Measurements from ENCODE around the gene SYTL3. TPM values are rescaled to one million over a fixed set of nuclear protein-coding genes. Genes with fewer than 3 reads are reported as not detected.

The SYTL3 gene
- total and polyA plus RNA-seq, 9 of the 15 experiments (the other 6 are each of a cell fraction or from before 2014, with no cell fraction given), result 0.04 to 0.46 (median 0.17) TPM; not detected in 1

- DNase-seq (ENCODE audit: extremely low read depth in 1 of 4, low spot score in 3 of 4) (no peak), FAIRE-seq (no peak), ATAC-seq (peak; percentile 20; the same call in 2 of the 3 replicates)
- in situ Hi-C loops (cut with MboI), result no loop called here
- peaks cover 9 to 12% of the 10 kb centered on the region in 2 experiments; a peak in 3 of 5 replicates for H3K4me1 ChIP-seq (replicated peaks in 1 of 2; ENCODE audit: control insufficient read depth in 2 of 2, insufficient read depth in 2 of 2, low read length in 2 of 2)
- H2AFZ ChIP-seq (ENCODE audit: low read depth, low read length), result no peak overlapping the region
- 26% methylated on average over 3 of the region's 3 CpGs for WGBS (ENCODE audit: insufficient coverage, low coverage, missing lambda C conversion rate)
- no peak overlapping the region for H3K4me3 ChIP-seq
- no peaks in the 10 kb centered on the region for H3K27me3 ChIP-seq (ENCODE audit: control insufficient read depth in 2 of 2, insufficient read depth in 2 of 2, low read length in 2 of 2)
- H3K27ac ChIP-seq (ENCODE audit: extremely low read depth, low read depth, low read length), result no peak overlapping the region
- peaks cover 9% of the 10 kb centered on the region; the same call in 1 of the 2 replicates for H4K20me1 ChIP-seq (replicated peaks; ENCODE audit: control insufficient read depth, insufficient read depth, low read length)
- POLR2A ChIA-PET, result interaction anchor here (1.1 to 1.6 kb wide), 4 partner anchors 8 to 14 kb away, joined by 3 to 5 read pairs (median 4); no protein-coding TSS in a partner anchor
- BruUV-seq (replicated peaks), result no TSS peak
- peaks cover 33% of the 10 kb centered on the region for H3K79me2 ChIP-seq (ENCODE audit: control insufficient read depth, insufficient read depth, low read length)
- H3K36me3 ChIP-seq (ENCODE audit: control insufficient read depth, insufficient read depth, low read length), result peaks cover 71% of the 10 kb centered on the region
- no peak overlapping the region for H3K4me2 ChIP-seq (ENCODE audit: insufficient read depth, low read length)
- intact Hi-C loops (cut with micrococcal nuclease), result no loop called here
- no peaks in the 10 kb centered on the region for H3K9me1 ChIP-seq (ENCODE audit: control insufficient read depth, insufficient read depth, low read length)
- H3K9ac ChIP-seq (ENCODE audit: insufficient read depth in 1 of 2, low read depth in 2 of 2, low read length in 2 of 2), result no peak overlapping the region; a peak in 1 of 4 replicates
- H3K9me3 ChIP-seq (replicated peaks; ENCODE audit: control insufficient read depth, insufficient read depth, low read depth, low read length), result no peaks in the 10 kb centered on the region
- CTCF ChIA-PET (ENCODE audit: low intra/inter-chr PET ratio), result no interaction called here
- no peak for TF ChIP-seq FOXP4 (CRISPR knock-in tag; IDR thresholded peaks at IDR 0.05; ENCODE audit: borderline replicate concordance)
- TF ChIP-seq ZNF121 (CRISPR knock-in tag; conservative IDR thresholded peaks at IDR 0.05), result peak; percentile 91
- TF ChIP-seq POLR2AphosphoS2 (IDR thresholded peaks at IDR 0.05; ENCODE audit: low read length), result no peak
- no peak for TF ChIP-seq XRCC4 (IDR thresholded peaks at IDR 0.05; ENCODE audit: extremely low read depth, insufficient read depth, insufficient read length)
- no peak for TF ChIP-seq SNIP1 (IDR thresholded peaks at IDR 0.05; ENCODE audit: low read depth)
- TF ChIP-seq POU5F1 (IDR thresholded peaks at IDR 0.05; ENCODE audit: borderline replicate concordance, low read depth, low read length, partially characterized antibody), result no peak
- peak; percentile 51; the same call in 1 of the 2 replicates for TF ChIP-seq ZNF79 (CRISPR knock-in tag; IDR thresholded peaks at IDR 0.05; ENCODE audit: low read depth)
- TF ChIP-seq IFI16 (CRISPR knock-in tag; IDR thresholded peaks at IDR 0.05), result no peak
- no peak for TF ChIP-seq FOXA1 (IDR thresholded peaks at IDR 0.05; ENCODE audit: borderline replicate concordance)
- TF ChIP-seq SMAD1 (IDR thresholded peaks at IDR 0.05; ENCODE audit: low read depth, low read length, partially characterized antibody), result no peak
- TF ChIP-seq, protein P1, sequence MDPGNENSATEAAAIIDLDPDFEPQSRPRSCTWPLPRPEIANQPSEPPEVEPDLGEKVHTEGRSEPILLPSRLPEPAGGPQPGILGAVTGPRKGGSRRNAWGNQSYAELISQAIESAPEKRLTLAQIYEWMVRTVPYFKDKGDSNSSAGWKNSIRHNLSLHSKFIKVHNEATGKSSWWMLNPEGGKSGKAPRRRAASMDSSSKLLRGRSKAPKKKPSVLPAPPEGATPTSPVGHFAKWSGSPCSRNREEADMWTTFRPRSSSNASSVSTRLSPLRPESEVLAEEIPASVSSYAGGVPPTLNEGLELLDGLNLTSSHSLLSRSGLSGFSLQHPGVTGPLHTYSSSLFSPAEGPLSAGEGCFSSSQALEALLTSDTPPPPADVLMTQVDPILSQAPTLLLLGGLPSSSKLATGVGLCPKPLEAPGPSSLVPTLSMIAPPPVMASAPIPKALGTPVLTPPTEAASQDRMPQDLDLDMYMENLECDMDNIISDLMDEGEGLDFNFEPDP (CRISPR knock-in tag; IDR thresholded peaks at IDR 0.05), result no peak
- no peak for TF ChIP-seq SRSF9 (IDR thresholded peaks at IDR 0.05; ENCODE audit: borderline replicate concordance, low read depth, low read length)
- no peak for TF ChIP-seq RAD51 (IDR thresholded peaks at IDR 0.05; ENCODE audit: borderline replicate concordance, low read depth)
- no peak for TF ChIP-seq BHLHE40 (IDR thresholded peaks at IDR 0.05; ENCODE audit: low read length)
- no peak for TF ChIP-seq ZNF639 (CRISPR knock-in tag; conservative IDR thresholded peaks at IDR 0.05 in 1 of 2, IDR thresholded peaks at IDR 0.05 in 1 of 2)
- TF ChIP-seq CEBPB (tag; IDR thresholded peaks at IDR 0.05), result no peak
- no peak for TF ChIP-seq ZNF77 (CRISPR knock-in tag; IDR thresholded peaks at IDR 0.05)
- no peak for TF ChIP-seq ZKSCAN1 (IDR thresholded peaks at IDR 0.05; ENCODE audit: low read depth, low read length)
- TF ChIP-seq ZNF766 (CRISPR knock-in tag; conservative IDR thresholded peaks at IDR 0.05), result no peak
Observed at GRCh38 chr6:158638324-158638854, 11.5 kb upstream of the SYTL3 start.

Measured in K562 (cell line).